K562 (cell line): ENCODE data around the gene CTDSPL. TPM values are rescaled to one million over a fixed set of nuclear protein-coding genes. Genes with fewer than 3 reads are reported as not detected.

ENCODE experiments used
- ATAC-seq: fragments of 200-7000 bp; cut with Tn5 transposase; 3 replicates; pipeline ENCODE4 v1.9.1; 2020; ENCODE audit warnings: moderate library complexity
- BruUV-seq: library from RNA; stranded (reverse); fragments of 400-500 nt; replicated peaks from 2 replicates; lab custom pipeline; 2021; lab: Mats Ljungman, UMichigan
- CTCF ChIA-PET: fragments of 300-600 bp; formaldehyde crosslinking; extraction: SDS; loops from one replicate; lab custom pipeline; 2021; ENCODE audit warnings: low intra/inter-chr PET ratio; lab: Yijun Ruan, JAX
- POLR2A ChIA-PET: fragments of 300-600, 350-650 bp; sonication (Branson Sonifier 250); formaldehyde crosslinking; extraction: SDS; loops from one replicate; lab custom pipeline; 2021; ENCODE audit warnings: antibody characterized with exemption, inconsistent platforms; lab: Yijun Ruan, JAX
- DNase-seq, 4 experiments: peaks; one replicate each; pipeline versions ENCODE4 v3.0.0 to v3.0.0-alpha.2; 2011 to 2018; ENCODE audit warnings: low spot score in 3 of 4, mixed read lengths in 3 of 4; ENCODE audit errors: extremely low read depth in 1 of 4
- FAIRE-seq: peaks from 2 replicates; lab custom pipeline; 2011; peaks lifted over from hg19 to GRCh38; lab: Jason Lieb, UNC
- H2AFZ ChIP-seq: 2 replicates; pipeline ENCODE4 v1.6.0; 2011; ENCODE audit warnings: low read depth, low read length, control low read depth, inconsistent platforms
- H3K27ac ChIP-seq: fragments of 200-600 bp; 3 replicates; pipeline ENCODE4 v1.8.0; 2011; ENCODE audit warnings: low read depth, mild to moderate bottlenecking, control low read depth, inconsistent platforms, low read length, moderate library complexity, mixed read lengths; ENCODE audit errors: extremely low read depth
- H3K27me3 ChIP-seq, 2 experiments: fragments of 300-600 bp in 1 of 2; 2 replicates in 1 of 2; 3 replicates in 1 of 2; pipeline versions ENCODE4 v1.6.0 to v1.8.0; 2011; ENCODE audit warnings: inconsistent platforms in 2 of 2, low read length in 2 of 2, mild to moderate bottlenecking in 1 of 2, mixed read lengths in 1 of 2, moderate library complexity in 1 of 2; ENCODE audit not compliant: control insufficient read depth in 2 of 2, insufficient read depth in 2 of 2
- H3K36me3 ChIP-seq: fragments of 300-600 bp; 3 replicates; pipeline ENCODE4 v1.8.0; 2011; ENCODE audit warnings: mild to moderate bottlenecking, low read length, inconsistent platforms; ENCODE audit not compliant: control insufficient read depth, insufficient read depth
- H3K4me1 ChIP-seq, 2 experiments: fragments of 200-600 bp in 1 of 2; replicated peaks in 1 of 2; 2 replicates in 1 of 2; 3 replicates in 1 of 2; pipeline versions ENCODE4 v1.5.1 to v1.8.0; 2011; ENCODE audit warnings: inconsistent platforms in 2 of 2, low read length in 2 of 2, mild to moderate bottlenecking in 1 of 2, mixed read lengths in 1 of 2, moderate library complexity in 1 of 2; ENCODE audit not compliant: control insufficient read depth in 2 of 2, insufficient read depth in 2 of 2
- H3K4me2 ChIP-seq: 2 replicates; pipeline ENCODE4 v1.6.1; 2011; ENCODE audit warnings: low read length, control low read depth, inconsistent platforms, mixed read lengths; ENCODE audit not compliant: insufficient read depth
- H3K4me3 ChIP-seq: fragments of 200-600 bp; sonication (generic), shearing (Covaris generic); 2 replicates; pipeline ENCODE4 v1.5.1; 2016; ENCODE audit warnings: control low read depth, inconsistent platforms
- H3K79me2 ChIP-seq: fragments of 200-600 bp; 3 replicates; pipeline ENCODE4 v1.8.0; 2011; ENCODE audit warnings: low read length, inconsistent platforms; ENCODE audit not compliant: control insufficient read depth, insufficient read depth
- H3K9ac ChIP-seq, 2 experiments: 2 replicates each; pipeline versions ENCODE4 v1.6.0 to v1.6.1; 2011; ENCODE audit warnings: low read depth in 2 of 2, low read length in 2 of 2, control low read depth in 1 of 2, inconsistent platforms in 1 of 2, mild to moderate bottlenecking in 1 of 2, mixed read lengths in 1 of 2; ENCODE audit not compliant: insufficient read depth in 1 of 2
- H3K9me1 ChIP-seq: one replicate; pipeline ENCODE4 v1.6.0; 2011; ENCODE audit warnings: inconsistent platforms, mild to moderate bottlenecking, low read length, moderate library complexity; ENCODE audit not compliant: control insufficient read depth, insufficient read depth
- H3K9me3 ChIP-seq: replicated peaks from 2 replicates; pipeline ENCODE4 v1.5.1; 2011; ENCODE audit warnings: low read depth, low read length, inconsistent platforms; ENCODE audit not compliant: control insufficient read depth, insufficient read depth
- H4K20me1 ChIP-seq: replicated peaks from 2 replicates; pipeline ENCODE4 v1.6.1; 2011; ENCODE audit warnings: low read length, inconsistent platforms, mixed read lengths; ENCODE audit not compliant: control insufficient read depth, insufficient read depth
- ZBTB7A ChIP-seq: IDR thresholded peaks from 2 replicates; pipeline ENCODE4 v1.6.1; 2011; ENCODE audit warnings: low read depth, mild to moderate bottlenecking, low read length, moderate library complexity, borderline replicate concordance; ENCODE audit not compliant: control insufficient read depth
- ZNF354B ChIP-seq: fragments of 250-450 bp; sonication (Bioruptor Pico); IDR thresholded peaks from 2 replicates; pipeline ENCODE4 v1.4.0; 2020
- WGBS: fragments of 100-300 bp; shearing (Covaris generic); methylation state at CpG from one replicate; pipeline ENCODE4 v1.1.6; 2016; ENCODE audit warnings: low coverage, mixed read lengths; ENCODE audit not compliant: insufficient coverage; ENCODE audit errors: missing lambda C conversion rate; 5-methylcytosine and 5-hydroxymethylcytosine counted together
- in situ Hi-C: fragments of 300-500 bp; cut with MboI; formaldehyde crosslinking; loops from 4 replicates; pipeline ENCODE4 v1.15.0; 2018; ENCODE audit warnings: inconsistent platforms, mixed read lengths
- intact Hi-C: fragments of 100-400 bp; cut with micrococcal nuclease; formaldehyde crosslinking; loops from 2 replicates; pipeline ENCODE4 v1.14.2; 2022
- polyA plus RNA-seq, 8 experiments: library from polyadenylated mRNA; depleted of rRNA in 4 of 8; stranded (reverse) in 5 of 8; unstranded in 3 of 8; fragments of >200 nt; fragmentation: Nextera tagmentation in 2 of 8; fragmentation: Illumina TruSeq in 1 of 8; extraction: Ambion mirVana in 2 of 8; extraction: Trizol in 1 of 8; gene quantifications; 2 replicates each; pipeline versions ENCODE4 v1.2.1 to v1.2.3, GENCODE V29; 2011 to 2014; ENCODE audit warnings: inconsistent platforms in 1 of 8, missing spikeins in 1 of 8
- total RNA-seq, 7 experiments: library from RNA; depleted of rRNA in 6 of 7; stranded (reverse); fragments of >200 nt in 6 of 7; fragmentation: Illumina TruSeq in 2 of 7; extraction: Trizol in 2 of 7; gene quantifications; 2 replicates each; pipeline versions ENCODE4 v1.2.1 to v1.2.3, GENCODE V29; 2011 to 2021; ENCODE audit warnings: low replicate concordance in 1 of 7
- TF ChIP-seq, protein P1 (sequence below): sonication (generic); formaldehyde crosslinking; IDR thresholded peaks from 2 replicates; pipeline ENCODE4 v1.8.1; 2023; ENCODE audit warnings: mild to moderate bottlenecking, missing genetic modification reagents

Gene CTDSPL
- total and polyA plus RNA-seq, 9 of the 15 experiments (the other 6 are each of a cell fraction or from before 2014, with no cell fraction given), result 5.1 to 19.3 (median 11.3) TPM

- intact Hi-C loops (no loop called here), in situ Hi-C loops (no loop called here)
- Histone ChIP-seq H3K9me1 (no peaks in the 10 kb centered on the region), H3K4me2 (no peak overlapping the region), H3K4me3 (no peak overlapping the region), H3K27ac (no peak overlapping the region), H3K9ac (peak overlapping the region in 1 of 2 experiments; percentile 27; a peak in 2 of 4 replicates), H3K9me3 (no peaks in the 10 kb centered on the region), H3K79me2 (peaks cover under 1% of the 10 kb centered on the region; the same call in 1 of the 3 replicates), H3K36me3 (no peaks in the 10 kb centered on the region), H2AFZ (no peak overlapping the region), H3K27me3 (peaks cover 0 to 33% of the 10 kb centered on the region in 2 experiments; a peak in 2 of 5 replicates), H3K4me1 (peaks cover 15 to 43% of the 10 kb centered on the region in 2 experiments), H4K20me1 (0 out of 2 replicates have a peak, but pooled peaks cover 6% of the 10 kb centered on the region)
- no TSS peak for BruUV-seq
- no peak for ATAC-seq
- DNase-seq, result no peak
- ChIA-PET CTCF (no interaction called here), POLR2A (interaction anchor here (0.7 kb wide), 1 partner anchor 22 kb away, joined by 3 read pairs; no protein-coding TSS in a partner anchor)
- 37% methylated on average over 27 of the region's 45 CpGs for WGBS
- TF ChIP-seq ZNF354B (CRISPR knock-in tag) (no peak), ZBTB7A (peak; percentile 8; the same call in 1 of the 2 replicates)
- TF ChIP-seq, protein P1, sequence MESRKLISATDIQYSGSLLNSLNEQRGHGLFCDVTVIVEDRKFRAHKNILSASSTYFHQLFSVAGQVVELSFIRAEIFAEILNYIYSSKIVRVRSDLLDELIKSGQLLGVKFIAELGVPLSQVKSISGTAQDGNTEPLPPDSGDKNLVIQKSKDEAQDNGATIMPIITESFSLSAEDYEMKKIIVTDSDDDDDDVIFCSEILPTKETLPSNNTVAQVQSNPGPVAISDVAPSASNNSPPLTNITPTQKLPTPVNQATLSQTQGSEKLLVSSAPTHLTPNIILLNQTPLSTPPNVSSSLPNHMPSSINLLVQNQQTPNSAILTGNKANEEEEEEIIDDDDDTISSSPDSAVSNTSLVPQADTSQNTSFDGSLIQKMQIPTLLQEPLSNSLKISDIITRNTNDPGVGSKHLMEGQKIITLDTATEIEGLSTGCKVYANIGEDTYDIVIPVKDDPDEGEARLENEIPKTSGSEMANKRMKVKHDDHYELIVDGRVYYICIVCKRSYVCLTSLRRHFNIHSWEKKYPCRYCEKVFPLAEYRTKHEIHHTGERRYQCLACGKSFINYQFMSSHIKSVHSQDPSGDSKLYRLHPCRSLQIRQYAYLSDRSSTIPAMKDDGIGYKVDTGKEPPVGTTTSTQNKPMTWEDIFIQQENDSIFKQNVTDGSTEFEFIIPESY, result peak; percentile 43; the same call in 1 of the 2 replicates
- FAIRE-seq, result no peak
Measured at GRCh38 chr3:38028621-38029361, 167.1 kb downstream of the CTDSPL start.
